ENCODE measurements around the gene ADRB1.

ADRB1 gene

DNA sequence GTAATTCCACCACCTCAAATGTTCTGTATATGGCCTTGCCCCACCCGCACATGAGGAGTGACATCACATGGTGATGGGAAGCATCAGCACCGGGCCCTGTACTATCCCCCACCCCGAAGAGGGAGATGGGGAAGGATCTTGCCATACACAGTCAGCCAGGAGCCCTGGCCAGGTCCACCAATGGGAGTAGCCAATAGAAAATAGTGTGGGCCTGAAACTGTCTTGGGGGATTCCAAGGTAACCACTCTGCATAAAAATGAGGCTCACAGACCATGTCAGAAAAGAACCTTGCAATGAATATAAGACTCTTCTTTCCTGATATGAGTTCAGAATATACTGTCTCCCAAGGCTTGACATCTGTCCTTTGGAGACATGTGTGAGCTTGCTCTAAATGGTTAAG is 51.1 kb downstream of the ADRB1 start:
- no peak for DNase-seq (ENCODE audit: low read depth)

DNA sequence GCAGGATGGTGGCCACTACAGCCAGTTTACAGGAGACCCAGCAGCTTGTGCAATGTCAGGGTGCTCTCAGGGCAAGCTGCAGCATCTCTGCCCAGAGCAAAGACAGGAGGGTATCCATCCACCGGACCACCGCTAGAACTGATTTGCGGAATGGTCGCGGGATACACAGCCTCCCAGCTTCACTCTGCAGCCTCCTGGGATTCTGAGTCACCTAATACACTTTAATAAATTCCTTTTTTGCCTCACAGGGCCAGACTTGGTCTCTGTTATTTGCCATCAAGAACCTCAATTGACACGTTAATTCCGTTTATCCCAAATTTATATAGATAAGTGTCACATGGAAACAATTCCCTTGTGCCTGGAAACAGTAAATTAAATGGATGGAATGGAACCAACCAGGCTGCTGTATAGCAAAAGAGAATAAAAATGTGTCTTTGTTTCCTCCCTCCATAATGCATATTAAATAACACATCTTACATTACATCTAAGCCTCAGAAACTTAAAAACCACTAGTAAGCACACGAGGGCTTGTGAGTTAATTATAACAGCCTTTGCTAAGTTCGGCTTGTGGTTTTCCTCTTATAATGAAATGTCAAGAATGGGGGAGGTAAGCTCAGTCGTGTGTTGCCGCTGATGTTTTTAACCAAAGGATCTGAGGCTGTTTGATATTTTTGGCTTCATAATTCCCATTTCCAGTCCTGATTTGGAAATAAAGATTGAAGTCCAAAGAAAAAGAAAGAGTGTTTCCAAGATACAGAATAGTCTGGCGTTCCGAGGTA is 52.1 kb downstream of the ADRB1 start:
- DNase-seq (ENCODE audit: low read depth): no peak
